Measurements from ENCODE around the gene ADAMTS12. TPM values are rescaled to one million over a fixed set of nuclear protein-coding genes. Genes with fewer than 3 reads are reported as not detected.

Gene ADAMTS12
- polyA plus RNA-seq, 1 donor from 2014 or later = 0.07 TPM

DNA sequence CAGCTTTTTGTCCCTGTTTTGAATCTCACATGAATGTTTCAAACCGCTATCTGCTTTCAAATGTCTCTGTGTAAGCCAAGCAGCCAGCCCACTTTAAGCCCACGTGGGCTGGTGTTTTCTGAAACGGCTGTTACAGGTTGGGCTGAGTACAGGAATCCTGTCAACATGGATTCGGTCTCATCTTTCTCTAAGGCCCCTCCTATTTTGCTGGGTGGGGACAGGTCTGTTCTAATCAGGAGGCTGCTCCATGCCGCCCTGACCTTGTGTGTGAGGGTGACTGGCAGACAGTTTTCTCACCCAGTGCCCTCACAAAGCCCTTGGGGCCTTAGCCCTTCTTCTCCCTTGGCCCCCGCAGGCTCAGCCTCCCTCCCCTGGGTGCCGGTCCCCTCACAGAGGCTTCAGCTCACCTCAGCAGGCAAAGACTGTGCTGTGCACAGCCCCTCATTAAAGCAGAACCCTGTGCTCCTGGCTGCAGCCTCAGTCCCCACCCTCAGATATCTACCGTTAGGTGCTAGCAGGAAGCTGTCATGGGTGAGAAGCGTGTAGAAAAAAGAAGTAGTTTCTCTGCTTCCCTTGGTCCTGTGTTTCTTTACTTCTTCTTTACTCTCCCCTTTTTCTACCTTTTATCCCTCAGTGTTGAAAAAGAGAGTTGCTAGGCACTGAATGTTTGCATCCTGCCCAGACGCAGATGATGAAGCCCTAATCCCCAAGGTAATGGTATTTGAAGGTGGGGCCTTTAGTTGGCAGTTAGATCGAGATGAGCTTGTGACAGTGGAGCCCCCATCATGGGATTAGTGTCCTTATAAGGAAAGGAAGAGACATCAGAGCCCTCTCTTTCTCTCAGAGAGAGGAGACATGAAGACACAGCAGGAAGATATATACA lies 205.7 kb downstream of the ADAMTS12 start:
- H4K20me1 ChIP-seq (ENCODE audit: insufficient read depth) = no peaks in the 10 kb centered on the region
- H3K4me3 ChIP-seq (ENCODE audit: low read length) = no peak overlapping the region
- no peak overlapping the region for H2AFZ ChIP-seq (ENCODE audit: low read depth, low read length)
- H3K27me3 ChIP-seq (ENCODE audit: insufficient read depth, low read depth, low read length) = no peaks in the 10 kb centered on the region
- no peak overlapping the region for H3K9ac ChIP-seq (ENCODE audit: low read length)
- no peaks in the 10 kb centered on the region for H3K36me3 ChIP-seq (ENCODE audit: insufficient read depth, low read length)
- TF ChIP-seq SMC3 (conservative IDR thresholded peaks at IDR 0.05; ENCODE audit: poor library complexity) (no peak), MXI1 (conservative IDR thresholded peaks at IDR 0.05; ENCODE audit: poor library complexity, severe bottlenecking) (no peak), EP300 (conservative IDR thresholded peaks at IDR 0.05; ENCODE audit: poor library complexity, severe bottlenecking) (no peak), TAF1 (IDR thresholded peaks at IDR 0.05; ENCODE audit: low read depth) (no peak), RAD21 (conservative IDR thresholded peaks at IDR 0.05) (no peak), EZH2 (IDR thresholded peaks at IDR 0.05; ENCODE audit: borderline replicate concordance, insufficient read depth, low read length, poor library complexity, severe bottlenecking) (no peak), POLR2AphosphoS5 (IDR thresholded peaks at IDR 0.05) (no peak)
- TF ChIP-seq, protein P1, sequence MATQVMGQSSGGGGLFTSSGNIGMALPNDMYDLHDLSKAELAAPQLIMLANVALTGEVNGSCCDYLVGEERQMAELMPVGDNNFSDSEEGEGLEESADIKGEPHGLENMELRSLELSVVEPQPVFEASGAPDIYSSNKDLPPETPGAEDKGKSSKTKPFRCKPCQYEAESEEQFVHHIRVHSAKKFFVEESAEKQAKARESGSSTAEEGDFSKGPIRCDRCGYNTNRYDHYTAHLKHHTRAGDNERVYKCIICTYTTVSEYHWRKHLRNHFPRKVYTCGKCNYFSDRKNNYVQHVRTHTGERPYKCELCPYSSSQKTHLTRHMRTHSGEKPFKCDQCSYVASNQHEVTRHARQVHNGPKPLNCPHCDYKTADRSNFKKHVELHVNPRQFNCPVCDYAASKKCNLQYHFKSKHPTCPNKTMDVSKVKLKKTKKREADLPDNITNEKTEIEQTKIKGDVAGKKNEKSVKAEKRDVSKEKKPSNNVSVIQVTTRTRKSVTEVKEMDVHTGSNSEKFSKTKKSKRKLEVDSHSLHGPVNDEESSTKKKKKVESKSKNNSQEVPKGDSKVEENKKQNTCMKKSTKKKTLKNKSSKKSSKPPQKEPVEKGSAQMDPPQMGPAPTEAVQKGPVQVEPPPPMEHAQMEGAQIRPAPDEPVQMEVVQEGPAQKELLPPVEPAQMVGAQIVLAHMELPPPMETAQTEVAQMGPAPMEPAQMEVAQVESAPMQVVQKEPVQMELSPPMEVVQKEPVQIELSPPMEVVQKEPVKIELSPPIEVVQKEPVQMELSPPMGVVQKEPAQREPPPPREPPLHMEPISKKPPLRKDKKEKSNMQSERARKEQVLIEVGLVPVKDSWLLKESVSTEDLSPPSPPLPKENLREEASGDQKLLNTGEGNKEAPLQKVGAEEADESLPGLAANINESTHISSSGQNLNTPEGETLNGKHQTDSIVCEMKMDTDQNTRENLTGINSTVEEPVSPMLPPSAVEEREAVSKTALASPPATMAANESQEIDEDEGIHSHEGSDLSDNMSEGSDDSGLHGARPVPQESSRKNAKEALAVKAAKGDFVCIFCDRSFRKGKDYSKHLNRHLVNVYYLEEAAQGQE (IDR thresholded peaks at IDR 0.05; ENCODE audit: borderline replicate concordance) = no peak
- TF ChIP-seq, protein P2, sequence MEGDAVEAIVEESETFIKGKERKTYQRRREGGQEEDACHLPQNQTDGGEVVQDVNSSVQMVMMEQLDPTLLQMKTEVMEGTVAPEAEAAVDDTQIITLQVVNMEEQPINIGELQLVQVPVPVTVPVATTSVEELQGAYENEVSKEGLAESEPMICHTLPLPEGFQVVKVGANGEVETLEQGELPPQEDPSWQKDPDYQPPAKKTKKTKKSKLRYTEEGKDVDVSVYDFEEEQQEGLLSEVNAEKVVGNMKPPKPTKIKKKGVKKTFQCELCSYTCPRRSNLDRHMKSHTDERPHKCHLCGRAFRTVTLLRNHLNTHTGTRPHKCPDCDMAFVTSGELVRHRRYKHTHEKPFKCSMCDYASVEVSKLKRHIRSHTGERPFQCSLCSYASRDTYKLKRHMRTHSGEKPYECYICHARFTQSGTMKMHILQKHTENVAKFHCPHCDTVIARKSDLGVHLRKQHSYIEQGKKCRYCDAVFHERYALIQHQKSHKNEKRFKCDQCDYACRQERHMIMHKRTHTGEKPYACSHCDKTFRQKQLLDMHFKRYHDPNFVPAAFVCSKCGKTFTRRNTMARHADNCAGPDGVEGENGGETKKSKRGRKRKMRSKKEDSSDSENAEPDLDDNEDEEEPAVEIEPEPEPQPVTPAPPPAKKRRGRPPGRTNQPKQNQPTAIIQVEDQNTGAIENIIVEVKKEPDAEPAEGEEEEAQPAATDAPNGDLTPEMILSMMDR (IDR thresholded peaks at IDR 0.05; ENCODE audit: poor library complexity, severe bottlenecking) = no peak
- H3K9me2 ChIP-seq (ENCODE audit: insufficient read depth, low read length) = no peaks in the 10 kb centered on the region
- no peaks in the 10 kb centered on the region for H3K9me3 ChIP-seq (ENCODE audit: low read length)
- no peak overlapping the region for H3K4me2 ChIP-seq (ENCODE audit: low read length)
- H3F3A ChIP-seq (ENCODE audit: insufficient read depth, low read length, poor library complexity, severe bottlenecking) = no peaks in the 10 kb centered on the region
- H3K79me2 ChIP-seq (replicated peaks; ENCODE audit: insufficient read depth, low read length) = no peaks in the 10 kb centered on the region
- H3K27ac ChIP-seq (ENCODE audit: low read length) = no peak overlapping the region

DNA sequence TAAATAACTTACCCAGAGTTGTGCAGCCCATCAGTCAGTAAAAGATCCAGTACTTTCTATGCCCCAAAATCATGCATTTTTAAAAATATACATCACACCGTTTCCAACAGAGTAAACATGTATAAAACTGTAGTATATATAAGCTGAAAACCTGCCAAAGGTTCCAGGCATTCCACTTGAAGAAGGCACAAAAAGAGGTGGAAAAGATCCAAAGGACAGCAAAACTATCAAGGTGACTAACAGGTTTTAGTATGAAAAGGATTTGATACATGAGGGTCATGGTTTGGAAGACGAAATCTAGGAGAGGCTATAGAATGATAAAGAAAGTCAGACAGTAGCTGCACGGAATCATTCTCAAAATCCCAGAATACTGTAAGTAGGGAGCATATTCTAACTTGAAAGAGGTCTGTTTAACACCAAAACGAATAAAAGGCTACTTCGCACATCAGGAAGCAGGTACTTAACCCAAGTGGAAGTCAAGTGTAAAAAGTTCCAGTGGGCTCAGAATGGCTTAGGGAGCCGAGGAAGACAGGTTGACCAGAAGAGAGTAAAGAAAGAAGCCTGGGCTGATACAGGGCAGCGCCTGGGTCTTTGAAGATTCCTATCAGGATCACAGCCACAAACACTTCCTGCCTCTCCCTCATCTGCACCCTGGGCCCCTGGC lies 207.2 kb downstream of the ADAMTS12 start:
- Histone ChIP-seq H3K27me3 (ENCODE audit: insufficient read depth, low read depth, low read length) (no peaks in the 10 kb centered on the region), H3K27ac (ENCODE audit: low read length) (no peak overlapping the region), H3K4me3 (ENCODE audit: low read length) (no peak overlapping the region), H3K9me3 (ENCODE audit: low read length) (no peaks in the 10 kb centered on the region), H3F3A (ENCODE audit: insufficient read depth, low read length, poor library complexity, severe bottlenecking) (no peaks in the 10 kb centered on the region), H3K9ac (ENCODE audit: low read length) (no peak overlapping the region), H3K4me2 (ENCODE audit: low read length) (no peak overlapping the region), H3K36me3 (ENCODE audit: insufficient read depth, low read length) (no peaks in the 10 kb centered on the region), H3K9me2 (ENCODE audit: insufficient read depth, low read length) (no peaks in the 10 kb centered on the region), H2AFZ (ENCODE audit: low read depth, low read length) (no peak overlapping the region), H4K20me1 (ENCODE audit: insufficient read depth) (no peaks in the 10 kb centered on the region), H3K79me2 (replicated peaks; ENCODE audit: insufficient read depth, low read length) (no peaks in the 10 kb centered on the region)
- TF ChIP-seq TAF1 (IDR thresholded peaks at IDR 0.05; ENCODE audit: low read depth) (no peak), MXI1 (conservative IDR thresholded peaks at IDR 0.05; ENCODE audit: poor library complexity, severe bottlenecking) (no peak)
- TF ChIP-seq, protein P2 (IDR thresholded peaks at IDR 0.05; ENCODE audit: poor library complexity, severe bottlenecking) = no peak
- TF ChIP-seq, protein P1 (IDR thresholded peaks at IDR 0.05; ENCODE audit: borderline replicate concordance) = no peak

Measured in neural cell (in vitro differentiated cells).